ENCODE data around the gene MAPKAPK2. TPM values are rescaled to one million over a fixed set of nuclear protein-coding genes. Genes with fewer than 3 reads are reported as not detected.

MAPKAPK2 gene
- total RNA-seq, 1 experiment from 2014 or later: 54.9 TPM

DNA sequence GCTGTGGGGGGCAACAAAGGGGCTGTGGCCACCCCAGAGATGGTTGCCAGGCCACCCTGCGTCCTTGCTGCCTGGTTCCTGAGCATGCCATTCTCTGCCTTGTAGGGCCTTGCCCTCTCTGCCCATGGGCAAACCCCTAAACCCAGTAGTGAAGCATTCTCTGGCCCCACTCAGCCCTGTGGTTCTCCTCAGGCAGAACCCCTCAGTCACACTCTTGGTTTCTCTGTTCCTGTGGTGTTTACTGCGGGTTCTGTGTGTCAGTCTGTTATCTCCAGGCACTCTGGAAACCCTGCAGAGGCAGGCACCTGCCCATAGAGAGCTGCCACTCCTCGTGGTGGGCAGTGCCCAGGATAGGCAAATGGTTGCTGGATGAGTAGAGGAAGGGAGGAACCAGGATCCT lies 44.8 kb downstream of the MAPKAPK2 start:
- no peak for DNase-seq (ENCODE audit: low spot score)
- ATAC-seq: no peak
- Mint-ChIP-seq H3K36me3 (peaks cover 8% of the 10 kb centered on the region), H3K4me1 (peaks cover 9% of the 10 kb centered on the region), H3K4me3 (no peak overlapping the region), H3K27me3 (ENCODE audit: low read depth) (no peaks in the 10 kb centered on the region), H3K27ac (no peak overlapping the region), H3K9me3 (no peaks in the 10 kb centered on the region)
- no peak for TF ChIP-seq ZNF219 (CRISPR knock-in tag; IDR thresholded peaks at IDR 0.05; ENCODE audit: borderline replicate concordance)
- no peak for TF ChIP-seq TEAD1 (CRISPR knock-in tag; IDR thresholded peaks at IDR 0.05)
- ChIA-PET CTCF (no interaction called here), POLR2A (no interaction called here)

DNA sequence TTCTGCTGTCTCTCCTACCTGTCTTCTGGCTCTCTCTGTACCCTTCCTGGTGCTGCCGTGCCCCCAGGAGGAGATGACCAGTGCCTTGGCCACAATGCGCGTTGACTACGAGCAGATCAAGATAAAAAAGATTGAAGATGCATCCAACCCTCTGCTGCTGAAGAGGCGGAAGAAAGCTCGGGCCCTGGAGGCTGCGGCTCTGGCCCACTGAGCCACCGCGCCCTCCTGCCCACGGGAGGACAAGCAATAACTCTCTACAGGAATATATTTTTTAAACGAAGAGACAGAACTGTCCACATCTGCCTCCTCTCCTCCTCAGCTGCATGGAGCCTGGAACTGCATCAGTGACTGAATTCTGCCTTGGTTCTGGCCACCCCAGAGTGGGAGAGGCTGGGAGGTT lies 47.8 kb downstream of the MAPKAPK2 start:
- H3K27ac Mint-ChIP-seq: no peak overlapping the region
- ChIA-PET POLR2A (no interaction called here), CTCF (interaction anchor here (1.1 kb wide), 1 partner anchor 179 kb away, joined by 4 read pairs; no protein-coding TSS in a partner anchor)
- DNase-seq (ENCODE audit: low spot score) (no peak), ATAC-seq (no peak)
- no peaks in the 10 kb centered on the region for H3K27me3 Mint-ChIP-seq (ENCODE audit: low read depth)
- no peak overlapping the region for H3K4me3 Mint-ChIP-seq
- no peaks in the 10 kb centered on the region for H3K9me3 Mint-ChIP-seq
- peaks cover 8% of the 10 kb centered on the region for H3K36me3 Mint-ChIP-seq
- no peaks in the 10 kb centered on the region for H3K4me1 Mint-ChIP-seq
- no peak for TF ChIP-seq RELA (CRISPR knock-in tag; IDR thresholded peaks at IDR 0.05; ENCODE audit: borderline replicate concordance)
- TF ChIP-seq SOX15 (CRISPR knock-in tag; IDR thresholded peaks at IDR 0.05): no peak
- TF ChIP-seq, protein P1, sequence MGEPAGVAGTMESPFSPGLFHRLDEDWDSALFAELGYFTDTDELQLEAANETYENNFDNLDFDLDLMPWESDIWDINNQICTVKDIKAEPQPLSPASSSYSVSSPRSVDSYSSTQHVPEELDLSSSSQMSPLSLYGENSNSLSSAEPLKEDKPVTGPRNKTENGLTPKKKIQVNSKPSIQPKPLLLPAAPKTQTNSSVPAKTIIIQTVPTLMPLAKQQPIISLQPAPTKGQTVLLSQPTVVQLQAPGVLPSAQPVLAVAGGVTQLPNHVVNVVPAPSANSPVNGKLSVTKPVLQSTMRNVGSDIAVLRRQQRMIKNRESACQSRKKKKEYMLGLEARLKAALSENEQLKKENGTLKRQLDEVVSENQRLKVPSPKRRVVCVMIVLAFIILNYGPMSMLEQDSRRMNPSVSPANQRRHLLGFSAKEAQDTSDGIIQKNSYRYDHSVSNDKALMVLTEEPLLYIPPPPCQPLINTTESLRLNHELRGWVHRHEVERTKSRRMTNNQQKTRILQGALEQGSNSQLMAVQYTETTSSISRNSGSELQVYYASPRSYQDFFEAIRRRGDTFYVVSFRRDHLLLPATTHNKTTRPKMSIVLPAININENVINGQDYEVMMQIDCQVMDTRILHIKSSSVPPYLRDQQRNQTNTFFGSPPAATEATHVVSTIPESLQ (CRISPR knock-in tag; IDR thresholded peaks at IDR 0.05): no peak
- no peak for TF ChIP-seq ZNF671 (CRISPR knock-in tag; IDR thresholded peaks at IDR 0.05)
- TF ChIP-seq, protein P2, sequence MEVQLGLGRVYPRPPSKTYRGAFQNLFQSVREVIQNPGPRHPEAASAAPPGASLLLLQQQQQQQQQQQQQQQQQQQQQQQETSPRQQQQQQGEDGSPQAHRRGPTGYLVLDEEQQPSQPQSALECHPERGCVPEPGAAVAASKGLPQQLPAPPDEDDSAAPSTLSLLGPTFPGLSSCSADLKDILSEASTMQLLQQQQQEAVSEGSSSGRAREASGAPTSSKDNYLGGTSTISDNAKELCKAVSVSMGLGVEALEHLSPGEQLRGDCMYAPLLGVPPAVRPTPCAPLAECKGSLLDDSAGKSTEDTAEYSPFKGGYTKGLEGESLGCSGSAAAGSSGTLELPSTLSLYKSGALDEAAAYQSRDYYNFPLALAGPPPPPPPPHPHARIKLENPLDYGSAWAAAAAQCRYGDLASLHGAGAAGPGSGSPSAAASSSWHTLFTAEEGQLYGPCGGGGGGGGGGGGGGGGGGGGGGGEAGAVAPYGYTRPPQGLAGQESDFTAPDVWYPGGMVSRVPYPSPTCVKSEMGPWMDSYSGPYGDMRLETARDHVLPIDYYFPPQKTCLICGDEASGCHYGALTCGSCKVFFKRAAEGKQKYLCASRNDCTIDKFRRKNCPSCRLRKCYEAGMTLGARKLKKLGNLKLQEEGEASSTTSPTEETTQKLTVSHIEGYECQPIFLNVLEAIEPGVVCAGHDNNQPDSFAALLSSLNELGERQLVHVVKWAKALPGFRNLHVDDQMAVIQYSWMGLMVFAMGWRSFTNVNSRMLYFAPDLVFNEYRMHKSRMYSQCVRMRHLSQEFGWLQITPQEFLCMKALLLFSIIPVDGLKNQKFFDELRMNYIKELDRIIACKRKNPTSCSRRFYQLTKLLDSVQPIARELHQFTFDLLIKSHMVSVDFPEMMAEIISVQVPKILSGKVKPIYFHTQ (CRISPR knock-in tag; IDR thresholded peaks at IDR 0.05): no peak
- TF ChIP-seq NFE2L1 (CRISPR knock-in tag; IDR thresholded peaks at IDR 0.05): no peak
- TF ChIP-seq, protein P3, sequence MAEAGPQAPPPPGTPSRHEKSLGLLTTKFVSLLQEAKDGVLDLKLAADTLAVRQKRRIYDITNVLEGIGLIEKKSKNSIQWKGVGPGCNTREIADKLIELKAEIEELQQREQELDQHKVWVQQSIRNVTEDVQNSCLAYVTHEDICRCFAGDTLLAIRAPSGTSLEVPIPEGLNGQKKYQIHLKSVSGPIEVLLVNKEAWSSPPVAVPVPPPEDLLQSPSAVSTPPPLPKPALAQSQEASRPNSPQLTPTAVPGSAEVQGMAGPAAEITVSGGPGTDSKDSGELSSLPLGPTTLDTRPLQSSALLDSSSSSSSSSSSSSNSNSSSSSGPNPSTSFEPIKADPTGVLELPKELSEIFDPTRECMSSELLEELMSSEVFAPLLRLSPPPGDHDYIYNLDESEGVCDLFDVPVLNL (CRISPR knock-in tag; IDR thresholded peaks at IDR 0.05; ENCODE audit: borderline replicate concordance, low read depth): no peak
- TF ChIP-seq, protein P4, sequence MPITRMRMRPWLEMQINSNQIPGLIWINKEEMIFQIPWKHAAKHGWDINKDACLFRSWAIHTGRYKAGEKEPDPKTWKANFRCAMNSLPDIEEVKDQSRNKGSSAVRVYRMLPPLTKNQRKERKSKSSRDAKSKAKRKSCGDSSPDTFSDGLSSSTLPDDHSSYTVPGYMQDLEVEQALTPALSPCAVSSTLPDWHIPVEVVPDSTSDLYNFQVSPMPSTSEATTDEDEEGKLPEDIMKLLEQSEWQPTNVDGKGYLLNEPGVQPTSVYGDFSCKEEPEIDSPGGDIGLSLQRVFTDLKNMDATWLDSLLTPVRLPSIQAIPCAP (CRISPR knock-in tag; IDR thresholded peaks at IDR 0.05): no peak
- no peak for TF ChIP-seq ETV6 (CRISPR knock-in tag; IDR thresholded peaks at IDR 0.05)

DNA sequence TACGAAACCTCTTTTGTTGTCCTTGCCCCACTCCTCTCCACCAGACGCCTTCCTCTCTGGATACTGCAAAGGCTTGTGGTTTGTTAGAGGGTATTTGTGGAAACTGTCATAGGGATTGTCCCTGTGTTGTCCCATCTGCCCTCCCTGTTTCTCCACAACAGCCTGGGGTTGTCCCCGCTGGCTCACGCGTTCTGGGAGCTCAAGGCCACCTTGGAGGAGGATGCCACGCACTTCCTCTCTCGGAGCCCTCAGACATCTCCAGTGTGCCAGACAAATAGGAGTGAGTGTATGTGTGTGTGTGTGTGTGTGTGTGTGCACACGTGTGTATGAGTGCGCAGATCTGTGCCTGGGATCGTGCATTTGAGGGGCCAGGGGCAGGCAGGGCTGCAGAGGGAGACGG lies 48.3 kb downstream of the MAPKAPK2 start:
- TF ChIP-seq ZNF138 (CRISPR knock-in tag; conservative IDR thresholded peaks at IDR 0.05): no peak
- no peak for ATAC-seq
- CTCF ChIA-PET: interaction anchor here (0.7 to 1.1 kb wide), 2 partner anchors 68 to 178 kb away, joined by 3 to 4 read pairs; no protein-coding TSS in a partner anchor

More for the DNA sequence above, 48.3 kb downstream of the MAPKAPK2 start:
- POLR2A ChIA-PET: no interaction called here
- Mint-ChIP-seq H3K36me3 (peaks cover 8% of the 10 kb centered on the region), H3K4me3 (no peak overlapping the region), H3K27ac (no peak overlapping the region; the same call in 1 of the 2 replicates), H3K4me1 (no peaks in the 10 kb centered on the region), H3K27me3 (ENCODE audit: low read depth) (no peaks in the 10 kb centered on the region), H3K9me3 (no peaks in the 10 kb centered on the region)
- DNase-seq (ENCODE audit: low spot score): no peak
